ENCODE results near the gene FLNB. TPM values are rescaled to one million over a fixed set of nuclear protein-coding genes. Genes with fewer than 3 reads are reported as not detected.

FLNB gene
- total and polyA plus RNA-seq, 2 of the 8 experiments (the other 6 are each of a cell fraction or from before 2014, with no cell fraction given): 72.3 to 118 TPM

- no peak for TF ChIP-seq CHD7 (IDR thresholded peaks at IDR 0.05; ENCODE audit: insufficient replicate concordance, low read length)
Observed at GRCh38 chr3:58137306-58137705, 129.1 kb downstream of the FLNB start (continued).
